Uterus (tissue), 2 donors: ENCODE results near the gene ILF3.

Source experiments
- POLR2A ChIP-seq, 2 donors: fragments of 450-650 bp; IDR thresholded peaks; one replicate each; pipeline ENCODE4 v1.6.1; 2016; ENCODE audit warnings: antibody characterized with exemption in 2 of 2, mild to moderate bottlenecking in 1 of 2, moderate library complexity in 1 of 2
- TF ChIP-seq, protein P1 (sequence below), 4 experiments: fragments of 200-600 bp in 2 of 4; fragments of 450-650 bp in 2 of 4; sonication (generic) in 2 of 4; IDR thresholded peaks; one replicate each; pipeline ENCODE4 v1.5.1; 2016 to 2019; ENCODE audit warnings: antibody characterized with exemption in 4 of 4, mild to moderate bottlenecking in 2 of 4, moderate library complexity in 1 of 4

DNA sequence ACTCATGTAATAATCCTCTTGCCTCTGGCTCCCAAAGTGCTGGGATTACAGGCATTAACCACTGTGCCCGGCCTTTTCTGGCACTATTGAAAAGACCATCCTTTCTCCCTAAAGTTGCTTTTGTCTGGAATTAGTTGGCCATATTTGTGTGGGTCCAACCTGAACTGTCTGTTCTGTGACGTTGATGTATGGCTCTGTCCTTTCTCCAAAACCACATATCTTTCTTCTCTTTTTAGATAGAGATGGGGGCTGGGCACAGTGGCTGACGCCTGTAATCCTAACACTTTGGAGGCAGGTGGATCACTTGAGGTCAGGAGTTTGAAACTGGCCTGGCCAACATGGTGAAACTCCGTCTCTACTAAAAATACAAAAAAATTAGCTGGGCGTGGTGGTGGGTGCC is 81.6 kb downstream of the ILF3 start:
- TF ChIP-seq, protein P1, sequence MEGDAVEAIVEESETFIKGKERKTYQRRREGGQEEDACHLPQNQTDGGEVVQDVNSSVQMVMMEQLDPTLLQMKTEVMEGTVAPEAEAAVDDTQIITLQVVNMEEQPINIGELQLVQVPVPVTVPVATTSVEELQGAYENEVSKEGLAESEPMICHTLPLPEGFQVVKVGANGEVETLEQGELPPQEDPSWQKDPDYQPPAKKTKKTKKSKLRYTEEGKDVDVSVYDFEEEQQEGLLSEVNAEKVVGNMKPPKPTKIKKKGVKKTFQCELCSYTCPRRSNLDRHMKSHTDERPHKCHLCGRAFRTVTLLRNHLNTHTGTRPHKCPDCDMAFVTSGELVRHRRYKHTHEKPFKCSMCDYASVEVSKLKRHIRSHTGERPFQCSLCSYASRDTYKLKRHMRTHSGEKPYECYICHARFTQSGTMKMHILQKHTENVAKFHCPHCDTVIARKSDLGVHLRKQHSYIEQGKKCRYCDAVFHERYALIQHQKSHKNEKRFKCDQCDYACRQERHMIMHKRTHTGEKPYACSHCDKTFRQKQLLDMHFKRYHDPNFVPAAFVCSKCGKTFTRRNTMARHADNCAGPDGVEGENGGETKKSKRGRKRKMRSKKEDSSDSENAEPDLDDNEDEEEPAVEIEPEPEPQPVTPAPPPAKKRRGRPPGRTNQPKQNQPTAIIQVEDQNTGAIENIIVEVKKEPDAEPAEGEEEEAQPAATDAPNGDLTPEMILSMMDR (IDR thresholded peaks at IDR 0.05) = no peak
- TF ChIP-seq POLR2A (IDR thresholded peaks at IDR 0.05) = no peak
